B cell (primary cell): ENCODE results near the gene SPART. TPM values are rescaled to one million over a fixed set of nuclear protein-coding genes. Genes with fewer than 3 reads are reported as not detected.

Source experiments
- ATAC-seq: fragments of 200-7000 bp; cut with Tn5 transposase; one replicate; pipeline ENCODE4 v1.10.0; 2021; ENCODE audit warnings: low read depth, mild to moderate bottlenecking, moderate number of reproducible peaks, moderate library complexity
- CTCF ChIA-PET: fragments of 350-600 bp; sonication (Branson Sonifier 250); formaldehyde crosslinking; loops from one replicate; lab custom pipeline; 2021; ENCODE audit warnings: antibody characterized with exemption, inconsistent platforms; lab: Charles Lee
- POLR2A ChIA-PET: fragments of 350-600 bp; sonication (Branson Sonifier 250); formaldehyde crosslinking; loops from one replicate; lab custom pipeline; 2021; ENCODE audit warnings: antibody characterized with exemption; lab: Charles Lee
- DNase-seq: peaks from one replicate; pipeline ENCODE4 v3.0.0; 2013
- H2AFZ ChIP-seq: 2 replicates; pipeline ENCODE4 v1.6.1; 2012; ENCODE audit warnings: mild to moderate bottlenecking, low read depth, low read length; ENCODE audit not compliant: insufficient read depth, poor library complexity, severe bottlenecking
- H3K27ac ChIP-seq, 2 donors: 1 replicate in 1 of 2; 2 replicates in 1 of 2; pipeline ENCODE4 v1.5.1; 2012 to 2013; ENCODE audit warnings: low read length in 2 of 2, mild to moderate bottlenecking in 2 of 2, moderate library complexity in 1 of 2
- H3K27me3 ChIP-seq, 4 experiments: fragments of 200-600 bp in 1 of 4; sonication (generic) in 1 of 4; replicated peaks in 1 of 4; 1 replicate in 2 of 4; 2 replicates in 2 of 4; pipeline versions ENCODE4 v1.6.1 to v1.7.0; 2013 to 2016; ENCODE audit warnings: low read length in 3 of 4, mild to moderate bottlenecking in 2 of 4, mixed read lengths in 1 of 4, moderate library complexity in 1 of 4; ENCODE audit not compliant: insufficient read depth in 4 of 4, control insufficient read depth in 3 of 4; ENCODE audit errors: control extremely low read depth in 1 of 4
- H3K36me3 ChIP-seq, 2 experiments: replicated peaks in 1 of 2; 1 replicate in 1 of 2; 2 replicates in 1 of 2; pipeline versions ENCODE4 v1.6.1 to v1.7.1; 2013; ENCODE audit warnings: low read length in 1 of 2; ENCODE audit not compliant: insufficient read depth in 2 of 2, control insufficient read depth in 1 of 2; ENCODE audit errors: control extremely low read depth in 1 of 2, extremely low read depth in 1 of 2
- H3K4me1 ChIP-seq, 2 donors: fragments of 200-600 bp in 1 of 2; sonication (generic) in 1 of 2; 1 replicate in 1 of 2; 2 replicates in 1 of 2; pipeline versions ENCODE4 v1.5.1 to v1.6.1; 2013 to 2017; ENCODE audit warnings: low read length in 2 of 2; ENCODE audit not compliant: control insufficient read depth in 2 of 2, insufficient read depth in 2 of 2
- H3K4me2 ChIP-seq: replicated peaks from 2 replicates; pipeline ENCODE3; 2012; ENCODE audit warnings: mild to moderate bottlenecking, low read depth, low read length; ENCODE audit not compliant: poor library complexity, severe bottlenecking
- H3K4me3 ChIP-seq, 5 experiments: fragments of 200-600 bp in 1 of 5; sonication (generic) in 1 of 5; 1 replicate in 3 of 5; 2 replicates in 2 of 5; pipeline versions ENCODE4 v1.5.1 to v1.7.0; 2011 to 2016; ENCODE audit warnings: low read length in 4 of 5, mild to moderate bottlenecking in 4 of 5, low read depth in 2 of 5, control low read depth in 1 of 5, moderate library complexity in 1 of 5; ENCODE audit not compliant: insufficient read depth in 1 of 5; ENCODE audit errors: control extremely low read depth in 1 of 5, extremely low read depth in 1 of 5
- H3K79me2 ChIP-seq: fragments of 200-600 bp; sonication (generic); one replicate; pipeline ENCODE4 v1.6.0; 2016; ENCODE audit warnings: low read length; ENCODE audit not compliant: control insufficient read depth, insufficient read depth
- H3K9ac ChIP-seq: fragments of 200-600 bp; sonication (generic); 2 replicates; pipeline ENCODE4 v1.6.1; 2017; ENCODE audit warnings: mild to moderate bottlenecking, low read length, moderate library complexity
- H3K9me3 ChIP-seq, 3 donors: one replicate each; pipeline versions ENCODE4 v1.6.1 to v1.7.1; 2013; ENCODE audit warnings: low read length in 2 of 3; ENCODE audit not compliant: control insufficient read depth in 2 of 3, insufficient read depth in 1 of 3; ENCODE audit errors: control extremely low read depth in 1 of 3
- H4K20me1 ChIP-seq: 2 replicates; pipeline ENCODE4 v1.6.0; 2012; ENCODE audit warnings: mild to moderate bottlenecking, low read length; ENCODE audit not compliant: insufficient read depth, control insufficient read depth, poor library complexity, severe bottlenecking
- H3K27ac Mint-ChIP-seq: one replicate; pipeline ENCODE4 v1.8.0; 2021; ENCODE audit warnings: mixed read lengths
- H3K27me3 Mint-ChIP-seq: one replicate; pipeline ENCODE4 v1.8.0; 2021; ENCODE audit warnings: mixed read lengths
- H3K4me1 Mint-ChIP-seq: one replicate; pipeline ENCODE4 v1.8.0; 2021; ENCODE audit warnings: mixed read lengths
- H3K4me3 Mint-ChIP-seq: one replicate; pipeline ENCODE4 v1.8.0; 2021; ENCODE audit warnings: mixed read lengths
- H3K9me3 Mint-ChIP-seq: one replicate; pipeline ENCODE4 v1.8.0; 2022; ENCODE audit warnings: mixed read lengths; ENCODE audit not compliant: insufficient read depth
- CTCF ChIP-seq: fragments of 200-600 bp; IDR thresholded peaks from one replicate; pipeline ENCODE4 v1.8.0; 2022; ENCODE audit warnings: antibody characterized with exemption, mild to moderate bottlenecking
- EZH2 ChIP-seq: IDR thresholded peaks from 2 replicates; pipeline ENCODE4 v1.6.1; 2012; ENCODE audit warnings: borderline replicate concordance, low read depth, mild to moderate bottlenecking, moderate library complexity, low read length; ENCODE audit not compliant: insufficient read depth, poor library complexity, severe bottlenecking
- WGBS: methylation state at CpG from one replicate; pipeline ENCODE4 v1.1.5; 2013; ENCODE audit warnings: missing lambda C conversion rate; ENCODE audit not compliant: insufficient coverage; 5-methylcytosine and 5-hydroxymethylcytosine counted together
- intact Hi-C: fragments of 100-400 bp; cut with micrococcal nuclease; formaldehyde crosslinking; loops from one replicate; pipeline ENCODE4 v1.10.0; 2022
- polyA plus RNA-seq: library from polyadenylated mRNA; depleted of rRNA; stranded (reverse); fragments of >200 nt; gene quantifications from 2 replicates; pipeline ENCODE4 v1.2.3, GENCODE V29; 2012
- total RNA-seq, 2 donors: library from RNA; stranded (reverse); fragments of 120-200 nt in 1 of 2; gene quantifications; 1 replicate in 1 of 2; 2 replicates in 1 of 2; pipeline versions ENCODE4 v1.2.3 to v1.2.4, GENCODE V29; 2013 to 2022

The SPART gene
- total and polyA plus RNA-seq, 2 donors (not counting 1 experiment from before 2014, with no cell fraction given), result 10.1 to 20.8 TPM

GRCh38 chr13:36310417-36311108 is 35.6 kb downstream of the SPART start:
- Mint-ChIP-seq H3K4me1 (no peaks in the 10 kb centered on the region), H3K27ac (no peak overlapping the region), H3K4me3 (no peak overlapping the region), H3K27me3 (no peaks in the 10 kb centered on the region), H3K9me3 (no peaks in the 10 kb centered on the region)
- POLR2A ChIA-PET, result no interaction called here
- Histone ChIP-seq H3K79me2 (no peaks in the 10 kb centered on the region), H3K4me1 (no peaks in the 10 kb centered on the region), H3K27ac (no peak overlapping the region), H3K27me3 (no peaks in the 10 kb centered on the region), H3K36me3 (peaks cover 1 to 15% of the 10 kb centered on the region in 2 experiments), H4K20me1 (no peaks in the 10 kb centered on the region), H2AFZ (no peak overlapping the region), H3K9ac (no peak overlapping the region), H3K9me3 (no peaks in the 10 kb centered on the region), H3K4me3 (no peak overlapping the region), H3K4me2 (no peak overlapping the region)
- CTCF ChIA-PET, result no interaction called here
- 78% methylated on average over 2 of the region's 7 CpGs for WGBS
- intact Hi-C loops, result no loop called here
- TF ChIP-seq EZH2 (no peak), CTCF (no peak)
- ATAC-seq (no peak), DNase-seq (no peak)

GRCh38 chr13:36302289-36302688 is 43.9 kb downstream of the SPART start:
- no peak for ATAC-seq
- intact Hi-C loops, result no loop called here

More at GRCh38 chr13:36302289-36302688, 43.9 kb downstream of the SPART start:
- Histone ChIP-seq H3K27me3 (peaks cover 0 to 13% (median 6%) of the 10 kb centered on the region in 4 experiments), H3K4me3 (no peak overlapping the region), H2AFZ (no peak overlapping the region), H4K20me1 (no peaks in the 10 kb centered on the region), H3K4me2 (no peak overlapping the region), H3K79me2 (no peaks in the 10 kb centered on the region), H3K4me1 (peaks cover 5 to 11% of the 10 kb centered on the region in 2 donors), H3K36me3 (no peaks in the 10 kb centered on the region), H3K27ac (no peak overlapping the region), H3K9me3 (peaks cover 0 to 7% (median 0%) of the 10 kb centered on the region in 3 donors), H3K9ac (no peak overlapping the region)
- ChIA-PET CTCF (no interaction called here), POLR2A (no interaction called here)
- no peaks in the 10 kb centered on the region for H3K9me3 Mint-ChIP-seq
- no peak for TF ChIP-seq CTCF
- no peak for TF ChIP-seq EZH2
- DNase-seq, result no peak
- WGBS, result no CpG with 5 or more reads among the region's 3 CpGs
- no peak overlapping the region for H3K27ac Mint-ChIP-seq
- H3K27me3 Mint-ChIP-seq, result peaks cover 12% of the 10 kb centered on the region
- no peak overlapping the region for H3K4me3 Mint-ChIP-seq
- H3K4me1 Mint-ChIP-seq, result peaks cover 12% of the 10 kb centered on the region
